Panc1 (cell line): ENCODE results near the gene EFNA2. TPM values are rescaled to one million over a fixed set of nuclear protein-coding genes. Genes with fewer than 3 reads are reported as not detected.

Experiments used
- ATAC-seq: fragments of 200-7000 bp; cut with Tn5 transposase; 2 replicates; pipeline ENCODE4 v1.9.1; 2020; ENCODE audit warnings: mild to moderate bottlenecking, moderate library complexity
- BruUV-seq: library from RNA; stranded (reverse); fragments of 400-500 nt; replicated peaks from 2 replicates; lab custom pipeline; 2021; lab: Mats Ljungman, UMichigan
- CTCF ChIA-PET: fragments of 300-600 bp; sonication (Branson Sonifier 250); formaldehyde crosslinking; loops from one replicate; lab custom pipeline; 2022; ENCODE audit warnings: antibody characterized with exemption; lab: Charles Lee
- POLR2A ChIA-PET: fragments of 300-600 bp; sonication (Branson Sonifier 250); formaldehyde crosslinking; loops from one replicate; lab custom pipeline; 2022; ENCODE audit warnings: antibody characterized with exemption; lab: Charles Lee
- DNase-seq: peaks from one replicate; pipeline ENCODE4 v3.0.0-alpha.2; 2010; ENCODE audit warnings: low read depth, low spot score
- H3K27ac ChIP-seq: 2 replicates; pipeline ENCODE4 v1.5.1; 2011; ENCODE audit warnings: mild to moderate bottlenecking, low read length, inconsistent platforms
- H3K27me3 ChIP-seq: fragments of 200-500 bp; sonication (Bioruptor generic); 2 replicates; pipeline ENCODE4 v1.6.0; 2014; ENCODE audit warnings: low read length, inconsistent platforms; ENCODE audit not compliant: control insufficient read depth, insufficient read depth
- H3K36me3 ChIP-seq: fragments of 200-500 bp; sonication (Bioruptor generic); 2 replicates; pipeline ENCODE4 v1.5.1; 2014; ENCODE audit warnings: inconsistent platforms, mild to moderate bottlenecking, low read length, moderate library complexity; ENCODE audit not compliant: control insufficient read depth, insufficient read depth
- H3K4me1 ChIP-seq: 2 replicates; pipeline ENCODE4 v1.5.1; 2011; ENCODE audit warnings: inconsistent platforms, mild to moderate bottlenecking, low read length, moderate library complexity; ENCODE audit not compliant: control insufficient read depth, insufficient read depth
- H3K4me3 ChIP-seq, 2 experiments: 2 replicates each; pipeline ENCODE4 v1.5.1; 2011 to 2012; ENCODE audit warnings: low read depth in 2 of 2, low read length in 2 of 2, mild to moderate bottlenecking in 2 of 2, inconsistent platforms in 1 of 2, moderate library complexity in 1 of 2
- H3K9me3 ChIP-seq: fragments of 200-500 bp; sonication (Bioruptor generic); 2 replicates; pipeline ENCODE4 v1.5.1; 2014; ENCODE audit warnings: low read depth, mild to moderate bottlenecking, inconsistent platforms, low read length, moderate library complexity; ENCODE audit not compliant: control insufficient read depth, insufficient read depth
- POLR2AphosphoS5 ChIP-seq: IDR thresholded peaks from 2 replicates; pipeline ENCODE4 v1.6.1; 2012; ENCODE audit warnings: mild to moderate bottlenecking, low read depth, low read length, moderate library complexity
- SIN3A ChIP-seq: IDR thresholded peaks from 2 replicates; pipeline ENCODE4 v1.6.1; 2012; ENCODE audit warnings: low read depth, mild to moderate bottlenecking, low read length, moderate library complexity, borderline replicate concordance; ENCODE audit not compliant: insufficient read depth
- TCF7L2 ChIP-seq: IDR thresholded peaks from 2 replicates; pipeline ENCODE4 v1.6.1; 2011; ENCODE audit warnings: mild to moderate bottlenecking, low read depth, low read length, inconsistent platforms
- in situ Hi-C: cut with HindIII; loops from 2 replicates; pipeline ENCODE4 v1.10.0; 2016; ENCODE audit warnings: low sequenced_read_pairs, low pct_unique_long_range_greater_than_20kb
- intact Hi-C: fragments of 100-400 bp; cut with micrococcal nuclease; formaldehyde crosslinking; loops from one replicate; pipeline ENCODE4 v1.10.0; 2022; ENCODE audit not compliant: unreplicated experiment
- total RNA-seq: library from RNA; stranded (reverse); gene quantifications from one replicate; pipeline ENCODE4 v1.2.1, GENCODE V29; 2021; ENCODE audit not compliant: unreplicated experiment
- TF ChIP-seq, protein P1 (sequence below), 2 experiments: IDR thresholded peaks; 2 replicates each; pipeline ENCODE4 v1.6.1; 2011 to 2012; ENCODE audit warnings: low read depth in 2 of 2, control low read depth in 1 of 2, low read length in 1 of 2, mild to moderate bottlenecking in 1 of 2, moderate library complexity in 1 of 2; ENCODE audit not compliant: insufficient read depth in 1 of 2
- TF ChIP-seq, protein P2 (sequence below): fragments of 450-650 bp; IDR thresholded peaks from 2 replicates; pipeline ENCODE4 v1.5.1; 2017; ENCODE audit warnings: mild to moderate bottlenecking

EFNA2 gene
- total RNA-seq, 1 experiment from 2014 or later: 7.8 TPM

DNA sequence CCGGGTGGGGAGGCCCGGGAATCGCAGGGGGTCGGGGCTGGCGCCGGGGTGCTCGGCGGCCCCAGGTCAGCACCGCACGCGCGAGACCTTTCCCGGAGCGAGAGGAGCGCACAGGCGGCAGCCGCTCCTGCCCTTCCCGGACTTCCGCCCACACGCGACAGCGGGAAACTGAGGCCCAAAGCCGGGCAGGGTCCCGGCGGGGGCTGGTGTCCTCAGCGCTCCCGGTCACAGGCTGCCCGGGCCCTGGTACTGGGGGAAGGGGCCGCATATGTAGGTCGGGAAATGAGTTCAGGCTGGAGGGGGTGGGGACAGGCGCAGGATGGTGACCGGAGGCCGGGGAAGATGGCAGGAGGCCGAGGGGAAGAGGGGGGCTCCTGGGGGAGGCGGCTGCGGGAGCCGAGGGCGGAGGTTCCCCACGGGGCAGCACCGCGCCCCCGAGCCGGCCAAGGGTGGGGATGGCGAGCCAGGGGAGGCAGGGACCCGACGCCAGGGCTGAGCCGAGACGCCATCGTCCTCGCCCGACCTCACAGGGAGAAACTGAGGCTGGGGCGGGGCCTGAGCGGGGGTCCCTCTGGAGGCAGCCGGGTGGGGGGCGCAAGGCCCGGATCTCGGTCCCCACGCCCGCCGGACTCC is 48.5 kb upstream of the EFNA2 start:
- no peaks in the 10 kb centered on the region; the same call in 1 of the 2 replicates for H3K36me3 ChIP-seq
- DNase-seq: no peak
- no peak for TF ChIP-seq POLR2AphosphoS5
- no peak for TF ChIP-seq TCF7L2
- TF ChIP-seq, protein P1, sequence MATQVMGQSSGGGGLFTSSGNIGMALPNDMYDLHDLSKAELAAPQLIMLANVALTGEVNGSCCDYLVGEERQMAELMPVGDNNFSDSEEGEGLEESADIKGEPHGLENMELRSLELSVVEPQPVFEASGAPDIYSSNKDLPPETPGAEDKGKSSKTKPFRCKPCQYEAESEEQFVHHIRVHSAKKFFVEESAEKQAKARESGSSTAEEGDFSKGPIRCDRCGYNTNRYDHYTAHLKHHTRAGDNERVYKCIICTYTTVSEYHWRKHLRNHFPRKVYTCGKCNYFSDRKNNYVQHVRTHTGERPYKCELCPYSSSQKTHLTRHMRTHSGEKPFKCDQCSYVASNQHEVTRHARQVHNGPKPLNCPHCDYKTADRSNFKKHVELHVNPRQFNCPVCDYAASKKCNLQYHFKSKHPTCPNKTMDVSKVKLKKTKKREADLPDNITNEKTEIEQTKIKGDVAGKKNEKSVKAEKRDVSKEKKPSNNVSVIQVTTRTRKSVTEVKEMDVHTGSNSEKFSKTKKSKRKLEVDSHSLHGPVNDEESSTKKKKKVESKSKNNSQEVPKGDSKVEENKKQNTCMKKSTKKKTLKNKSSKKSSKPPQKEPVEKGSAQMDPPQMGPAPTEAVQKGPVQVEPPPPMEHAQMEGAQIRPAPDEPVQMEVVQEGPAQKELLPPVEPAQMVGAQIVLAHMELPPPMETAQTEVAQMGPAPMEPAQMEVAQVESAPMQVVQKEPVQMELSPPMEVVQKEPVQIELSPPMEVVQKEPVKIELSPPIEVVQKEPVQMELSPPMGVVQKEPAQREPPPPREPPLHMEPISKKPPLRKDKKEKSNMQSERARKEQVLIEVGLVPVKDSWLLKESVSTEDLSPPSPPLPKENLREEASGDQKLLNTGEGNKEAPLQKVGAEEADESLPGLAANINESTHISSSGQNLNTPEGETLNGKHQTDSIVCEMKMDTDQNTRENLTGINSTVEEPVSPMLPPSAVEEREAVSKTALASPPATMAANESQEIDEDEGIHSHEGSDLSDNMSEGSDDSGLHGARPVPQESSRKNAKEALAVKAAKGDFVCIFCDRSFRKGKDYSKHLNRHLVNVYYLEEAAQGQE (IDR thresholded peaks at IDR 0.05; ENCODE audit: insufficient read depth in 1 of 2, low read depth in 2 of 2, low read length in 1 of 2): no peak
- TF ChIP-seq SIN3A: no peak
- TF ChIP-seq, protein P2, sequence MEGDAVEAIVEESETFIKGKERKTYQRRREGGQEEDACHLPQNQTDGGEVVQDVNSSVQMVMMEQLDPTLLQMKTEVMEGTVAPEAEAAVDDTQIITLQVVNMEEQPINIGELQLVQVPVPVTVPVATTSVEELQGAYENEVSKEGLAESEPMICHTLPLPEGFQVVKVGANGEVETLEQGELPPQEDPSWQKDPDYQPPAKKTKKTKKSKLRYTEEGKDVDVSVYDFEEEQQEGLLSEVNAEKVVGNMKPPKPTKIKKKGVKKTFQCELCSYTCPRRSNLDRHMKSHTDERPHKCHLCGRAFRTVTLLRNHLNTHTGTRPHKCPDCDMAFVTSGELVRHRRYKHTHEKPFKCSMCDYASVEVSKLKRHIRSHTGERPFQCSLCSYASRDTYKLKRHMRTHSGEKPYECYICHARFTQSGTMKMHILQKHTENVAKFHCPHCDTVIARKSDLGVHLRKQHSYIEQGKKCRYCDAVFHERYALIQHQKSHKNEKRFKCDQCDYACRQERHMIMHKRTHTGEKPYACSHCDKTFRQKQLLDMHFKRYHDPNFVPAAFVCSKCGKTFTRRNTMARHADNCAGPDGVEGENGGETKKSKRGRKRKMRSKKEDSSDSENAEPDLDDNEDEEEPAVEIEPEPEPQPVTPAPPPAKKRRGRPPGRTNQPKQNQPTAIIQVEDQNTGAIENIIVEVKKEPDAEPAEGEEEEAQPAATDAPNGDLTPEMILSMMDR: no peak
- no TSS peak for BruUV-seq
- H3K9me3 ChIP-seq: no peaks in the 10 kb centered on the region
- CTCF ChIA-PET: no interaction called here
- in situ Hi-C loops (no loop called here), intact Hi-C loops (no loop called here)
- H3K4me1 ChIP-seq: peaks cover 29% of the 10 kb centered on the region
- ATAC-seq: no peak
- peak overlapping the region; percentile 63 to 66 for H3K4me3 ChIP-seq
- peak overlapping the region; percentile 66 for H3K27ac ChIP-seq
- no peaks in the 10 kb centered on the region for H3K27me3 ChIP-seq
- POLR2A ChIA-PET: no interaction called here

DNA sequence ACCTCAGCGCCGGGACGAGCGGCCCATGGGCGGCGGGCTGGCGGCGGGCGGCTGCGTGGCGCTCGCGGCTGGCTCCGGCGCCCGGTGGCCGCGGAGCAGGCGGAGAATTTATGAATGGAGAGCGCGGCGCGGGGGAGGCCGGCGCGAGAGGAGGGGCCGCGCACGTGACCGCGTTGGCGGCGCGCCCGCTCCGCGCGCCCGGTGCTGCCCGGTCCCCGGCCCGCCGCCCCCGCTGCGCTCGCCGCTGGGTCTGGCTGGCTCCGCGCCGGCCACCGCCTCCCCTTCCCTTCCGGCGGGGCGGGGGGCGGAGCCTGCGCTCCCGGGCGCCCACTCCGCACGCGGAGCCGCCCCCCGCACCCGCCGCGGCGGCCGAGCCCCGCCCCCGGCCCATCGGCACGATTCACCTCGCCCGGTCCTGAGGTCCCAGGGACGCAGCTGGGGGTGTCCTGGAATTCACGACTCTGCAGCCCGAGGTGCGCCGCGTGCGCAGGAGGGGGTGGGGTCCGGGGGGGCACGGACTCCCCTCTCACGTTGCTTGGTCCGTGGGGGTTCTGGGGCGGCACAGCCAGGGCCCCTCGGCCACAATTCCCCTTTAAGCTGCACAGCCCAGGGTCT is 47.8 kb upstream of the EFNA2 start, which contains the start of gene CBARP:
Gene CBARP, minus strand, starts transcription at position 252 of the 615 bp plus-strand sequence. CDS start 1,905 bp downstream, outside the sequence.
- CTCF ChIA-PET: no interaction called here
- no peaks in the 10 kb centered on the region for H3K9me3 ChIP-seq
- H3K27me3 ChIP-seq: no peaks in the 10 kb centered on the region
- BruUV-seq: no TSS peak
- in situ Hi-C loops (no loop called here), intact Hi-C loops (no loop called here)
- H3K4me3 ChIP-seq: peak within 1 kb of the TSS; percentile 63 to 66
- TF ChIP-seq TCF7L2 (no peak), SIN3A (no peak), POLR2AphosphoS5 (no peak)
- TF ChIP-seq, protein P2: no peak
- TF ChIP-seq, protein P1 (IDR thresholded peaks at IDR 0.05; ENCODE audit: insufficient read depth in 1 of 2, low read depth in 2 of 2, low read length in 1 of 2): no peak
- peak within 1 kb of the TSS; percentile 66 for H3K27ac ChIP-seq
- DNase-seq (no peak), ATAC-seq (peak; percentile 9)
- H3K36me3 ChIP-seq: no peaks in the 10 kb centered on the region; the same call in 1 of the 2 replicates
- peaks cover 22% of the 10 kb centered on the region for H3K4me1 ChIP-seq
- POLR2A ChIA-PET: no interaction called here
